Thyroid gland (tissue), 4 donors: ENCODE data around the gene FKBP5. TPM values are rescaled to one million over a fixed set of nuclear protein-coding genes. Genes with fewer than 3 reads are reported as not detected.

ENCODE experiments used
- DNase-seq, 2 donors: peaks; one replicate each; pipeline ENCODE4 v3.0.0-alpha.2; 2019
- H3K27ac ChIP-seq, 3 donors: fragments of 200-600 bp; sonication (generic); 1 replicate in 2 of 3; 2 replicates in 1 of 3; pipeline ENCODE4 v1.5.1; 2016 to 2019; ENCODE audit warnings: mild to moderate bottlenecking in 1 of 3, moderate library complexity in 1 of 3
- H3K27me3 ChIP-seq: fragments of 200-600 bp; sonication (generic); one replicate; pipeline ENCODE4 v1.5.1; 2019
- H3K36me3 ChIP-seq, 2 donors: fragments of 200-600 bp; sonication (generic); one replicate each; pipeline ENCODE4 v1.5.1; 2016 to 2019
- H3K4me1 ChIP-seq, 2 donors: fragments of 200-600 bp; sonication (generic); one replicate each; pipeline ENCODE4 v1.5.1; 2017 to 2019
- H3K4me3 ChIP-seq, 3 donors: fragments of 200-600 bp; sonication (generic); replicated peaks in 1 of 3; 1 replicate in 2 of 3; 2 replicates in 1 of 3; pipeline ENCODE4 v1.5.1; 2016; ENCODE audit warnings: mild to moderate bottlenecking in 1 of 3
- H3K9me3 ChIP-seq: fragments of 200-600 bp; sonication (generic); one replicate; pipeline ENCODE4 v1.5.1; 2017
- POLR2A ChIP-seq, 2 donors: fragments of 450-650 bp; IDR thresholded peaks; one replicate each; pipeline ENCODE4 v1.6.1; 2017; ENCODE audit warnings: antibody characterized with exemption in 2 of 2, mild to moderate bottlenecking in 2 of 2, moderate library complexity in 1 of 2
- WGBS, 2 donors: methylation state at CpG; one replicate each; pipeline ENCODE4 v1.1.5; 2017; 5-methylcytosine and 5-hydroxymethylcytosine counted together
- intact Hi-C: fragments of 100-400 bp; cut with DNase I; formaldehyde crosslinking; loops from one replicate; pipeline ENCODE4 v1.15.1; 2023
- total RNA-seq, 4 donors: library from RNA; depleted of rRNA; stranded (reverse); fragments of >200 nt; gene quantifications; one replicate each; pipeline ENCODE4 v1.2.3, GENCODE V29; 2016
- TF ChIP-seq, protein P1 (sequence below), 6 experiments: fragments of 200-600 bp in 3 of 6; fragments of 450-650 bp in 3 of 6; sonication (generic) in 3 of 6; IDR thresholded peaks; one replicate each; pipeline ENCODE4 v1.5.1; 2016 to 2019; ENCODE audit warnings: antibody characterized with exemption in 6 of 6, mild to moderate bottlenecking in 2 of 6, inconsistent platforms in 1 of 6, moderate library complexity in 1 of 6

The FKBP5 gene
- total RNA-seq, 4 donors from 2014 or later: 239 to 600 (median 253) TPM

GRCh38 chr6:35669451-35670045 lies 19.2 kb downstream of the FKBP5 start:
- Histone ChIP-seq H3K9me3 (no peaks in the 10 kb centered on the region), H3K4me3 (no peak overlapping the region), H3K27me3 (no peaks in the 10 kb centered on the region), H3K27ac (peak overlapping the region in 1 of 3 donors; percentile 3), H3K36me3 (peaks cover 0 to 3% of the 10 kb centered on the region in 2 donors), H3K4me1 (peaks cover 15 to 26% of the 10 kb centered on the region in 2 donors)
- intact Hi-C loops: no loop called here
- 56 to 71% methylated on average over 1 of the region's 1 CpG for WGBS, 2 donors
- TF ChIP-seq POLR2A (IDR thresholded peaks at IDR 0.05): no peak
- TF ChIP-seq, protein P1, sequence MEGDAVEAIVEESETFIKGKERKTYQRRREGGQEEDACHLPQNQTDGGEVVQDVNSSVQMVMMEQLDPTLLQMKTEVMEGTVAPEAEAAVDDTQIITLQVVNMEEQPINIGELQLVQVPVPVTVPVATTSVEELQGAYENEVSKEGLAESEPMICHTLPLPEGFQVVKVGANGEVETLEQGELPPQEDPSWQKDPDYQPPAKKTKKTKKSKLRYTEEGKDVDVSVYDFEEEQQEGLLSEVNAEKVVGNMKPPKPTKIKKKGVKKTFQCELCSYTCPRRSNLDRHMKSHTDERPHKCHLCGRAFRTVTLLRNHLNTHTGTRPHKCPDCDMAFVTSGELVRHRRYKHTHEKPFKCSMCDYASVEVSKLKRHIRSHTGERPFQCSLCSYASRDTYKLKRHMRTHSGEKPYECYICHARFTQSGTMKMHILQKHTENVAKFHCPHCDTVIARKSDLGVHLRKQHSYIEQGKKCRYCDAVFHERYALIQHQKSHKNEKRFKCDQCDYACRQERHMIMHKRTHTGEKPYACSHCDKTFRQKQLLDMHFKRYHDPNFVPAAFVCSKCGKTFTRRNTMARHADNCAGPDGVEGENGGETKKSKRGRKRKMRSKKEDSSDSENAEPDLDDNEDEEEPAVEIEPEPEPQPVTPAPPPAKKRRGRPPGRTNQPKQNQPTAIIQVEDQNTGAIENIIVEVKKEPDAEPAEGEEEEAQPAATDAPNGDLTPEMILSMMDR (IDR thresholded peaks at IDR 0.05): no peak
- DNase-seq: no peak

DNA sequence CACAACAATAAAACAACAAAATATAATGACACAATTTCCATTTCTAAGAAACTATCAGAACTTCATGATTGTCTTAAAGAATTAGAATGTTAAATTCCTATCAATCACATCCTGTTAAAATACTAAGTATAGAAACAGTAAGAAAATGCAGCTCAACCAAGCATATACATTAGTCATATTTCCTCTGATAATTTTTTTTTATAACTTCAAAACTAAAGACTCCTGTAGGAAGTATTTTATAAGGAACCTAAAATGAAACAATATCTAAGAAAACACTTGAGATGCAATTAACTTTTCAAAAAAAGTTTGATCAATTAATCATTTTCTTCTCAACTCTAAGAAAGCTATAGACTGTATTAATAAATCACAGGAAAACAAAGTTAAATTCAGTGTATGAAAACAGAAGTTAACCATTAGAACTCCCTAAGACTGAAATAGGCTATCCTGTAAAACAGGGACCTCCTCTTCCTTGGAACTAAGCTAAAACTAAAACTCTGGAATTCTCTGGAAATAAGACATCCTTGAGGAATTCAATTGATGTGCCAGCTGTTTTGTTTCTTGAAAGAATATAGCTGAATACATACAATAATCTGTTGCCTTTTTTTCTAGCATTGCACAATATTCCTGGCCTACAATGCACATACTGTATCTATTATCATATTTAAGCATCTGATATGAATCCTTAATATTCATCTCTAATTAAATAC lies 19.8 kb downstream of the FKBP5 start:
- peaks cover 0 to 3% of the 10 kb centered on the region in 2 donors for H3K36me3 ChIP-seq
- no peaks in the 10 kb centered on the region for H3K9me3 ChIP-seq
- TF ChIP-seq POLR2A (IDR thresholded peaks at IDR 0.05): no peak
- TF ChIP-seq, protein P1 (IDR thresholded peaks at IDR 0.05): no peak
- intact Hi-C loops: no loop called here
- peaks cover 9 to 32% of the 10 kb centered on the region in 2 donors for H3K4me1 ChIP-seq
- DNase-seq: no peak
- no peaks in the 10 kb centered on the region for H3K27me3 ChIP-seq
- no peak overlapping the region for H3K4me3 ChIP-seq
- H3K27ac ChIP-seq: peak overlapping the region in 1 of 3 donors; percentile 3

GRCh38 chr6:35668096-35668495 lies 20.6 kb downstream of the FKBP5 start:
- Histone ChIP-seq H3K4me3 (no peak overlapping the region), H3K27ac (no peak overlapping the region), H3K4me1 (peaks cover 15 to 36% of the 10 kb centered on the region in 2 donors), H3K27me3 (no peaks in the 10 kb centered on the region), H3K36me3 (peaks cover 0 to 3% of the 10 kb centered on the region in 2 donors), H3K9me3 (no peaks in the 10 kb centered on the region)
- DNase-seq: no peak
- 84 to 86% methylated on average over 2 of the region's 2 CpGs for WGBS, 2 donors
- TF ChIP-seq, protein P1 (IDR thresholded peaks at IDR 0.05): no peak
- no peak for TF ChIP-seq POLR2A (IDR thresholded peaks at IDR 0.05)
- intact Hi-C loops: no loop called here

- Histone ChIP-seq H3K4me3 (no peak overlapping the region), H3K4me1 (peaks cover 25 to 46% of the 10 kb centered on the region in 2 donors), H3K27ac (no peak overlapping the region), H3K9me3 (no peaks in the 10 kb centered on the region), H3K36me3 (peaks cover 0 to 3% of the 10 kb centered on the region in 2 donors), H3K27me3 (no peaks in the 10 kb centered on the region)
- intact Hi-C loops: no loop called here
- DNase-seq: no peak
- TF ChIP-seq POLR2A (IDR thresholded peaks at IDR 0.05): no peak
- TF ChIP-seq, protein P1 (IDR thresholded peaks at IDR 0.05): no peak
- WGBS, 2 donors: 96 to 98% methylated on average over 3 of the region's 3 CpGs
Measured at GRCh38 chr6:35665573-35665972, 23.1 kb downstream of the FKBP5 start.

DNA sequence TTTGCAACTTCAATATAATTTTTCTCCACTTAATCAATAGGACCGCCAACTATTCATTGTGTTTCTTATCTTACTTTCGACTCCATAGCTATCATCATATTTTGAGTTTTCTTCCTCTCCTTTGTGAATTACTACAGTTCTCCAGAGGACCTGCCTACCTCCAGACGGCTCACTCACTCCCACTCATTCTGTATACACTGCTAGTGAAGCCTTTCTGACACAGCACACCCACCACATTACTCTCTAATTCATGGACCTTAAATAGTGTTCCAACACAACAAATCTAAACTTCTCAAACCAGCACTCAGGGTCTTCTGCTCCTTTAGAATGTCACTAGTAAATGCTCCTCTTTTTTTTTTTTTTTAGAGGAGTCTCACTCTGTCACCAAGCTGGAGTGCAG lies 23.8 kb downstream of the FKBP5 start:
- Histone ChIP-seq H3K9me3 (no peaks in the 10 kb centered on the region), H3K4me1 (peaks cover 25 to 46% of the 10 kb centered on the region in 2 donors), H3K27me3 (no peaks in the 10 kb centered on the region), H3K36me3 (peaks cover 0 to 3% of the 10 kb centered on the region in 2 donors), H3K4me3 (no peak overlapping the region), H3K27ac (no peak overlapping the region)
- intact Hi-C loops: no loop called here
- DNase-seq: no peak
- 91 to 92% methylated on average over 3 of the region's 3 CpGs for WGBS, 2 donors
- TF ChIP-seq, protein P1 (IDR thresholded peaks at IDR 0.05): no peak
- no peak for TF ChIP-seq POLR2A (IDR thresholded peaks at IDR 0.05)
